HEK293 (cell line): ENCODE results near the gene DOCK1.

Experiments
- OVOL3 ChIP-seq: fragments of 450-650 bp; formaldehyde crosslinking; IDR thresholded peaks from 2 replicates; pipeline ENCODE4 v1.5.1; 2016; ENCODE audit warnings: missing biosample characterization, missing genetic modification characterization
- TSHZ1 ChIP-seq: fragments of 450-650 bp; formaldehyde crosslinking; IDR thresholded peaks from 2 replicates; pipeline ENCODE4 v1.5.1; 2016; ENCODE audit warnings: missing biosample characterization, missing genetic modification characterization, borderline replicate concordance
- ZBTB44 ChIP-seq: fragments of 450-650 bp; IDR thresholded peaks from 2 replicates; pipeline ENCODE4 v1.5.1; 2018; ENCODE audit warnings: missing biosample characterization, mild to moderate bottlenecking, missing genetic modification characterization
- ZIC2 ChIP-seq: fragments of 450-650 bp; formaldehyde crosslinking; IDR thresholded peaks from 2 replicates; pipeline ENCODE4 v1.5.1; 2016; ENCODE audit warnings: missing biosample characterization, missing genetic modification characterization
- ZNF114 ChIP-seq: fragments of 450-650 bp; formaldehyde crosslinking; IDR thresholded peaks from 2 replicates; pipeline ENCODE4 v1.5.0; 2017; ENCODE audit warnings: missing biosample characterization, missing genetic modification characterization
- ZNF280D ChIP-seq: fragments of 450-650 bp; formaldehyde crosslinking; IDR thresholded peaks from 2 replicates; pipeline ENCODE4 v1.5.1; 2016; ENCODE audit warnings: missing biosample characterization, missing genetic modification characterization
- ZNF292 ChIP-seq: fragments of 450-650 bp; formaldehyde crosslinking; IDR thresholded peaks from 2 replicates; pipeline ENCODE4 v1.5.1; 2016; ENCODE audit warnings: low read depth, missing biosample characterization, missing genetic modification characterization, borderline replicate concordance
- ZNF324 ChIP-seq: fragments of 450-650 bp; formaldehyde crosslinking; IDR thresholded peaks from 2 replicates; pipeline ENCODE4 v1.5.1; 2016; ENCODE audit warnings: missing biosample characterization, missing genetic modification characterization
- ZNF366 ChIP-seq: fragments of 450-650 bp; formaldehyde crosslinking; conservative IDR thresholded peaks from 2 replicates; pipeline ENCODE4 v1.5.1; 2016; ENCODE audit warnings: missing biosample characterization, missing genetic modification characterization
- ZNF416 ChIP-seq: fragments of 450-650 bp; formaldehyde crosslinking; IDR thresholded peaks from 2 replicates; pipeline ENCODE4 v1.5.1; 2016; ENCODE audit warnings: missing biosample characterization, missing genetic modification characterization
- ZNF501 ChIP-seq: fragments of 450-650 bp; formaldehyde crosslinking; IDR thresholded peaks from 2 replicates; pipeline ENCODE4 v1.5.1; 2016; ENCODE audit warnings: missing biosample characterization, missing genetic modification characterization
- ZNF513 ChIP-seq: fragments of 450-650 bp; IDR thresholded peaks from 2 replicates; pipeline ENCODE4 v1.5.1; 2018; ENCODE audit warnings: missing biosample characterization, missing genetic modification characterization
- ZNF596 ChIP-seq: fragments of 450-650 bp; IDR thresholded peaks from 2 replicates; pipeline ENCODE4 v1.5.0; 2018; ENCODE audit warnings: missing biosample characterization, mild to moderate bottlenecking, missing genetic modification characterization, moderate library complexity
- ZNF621 ChIP-seq: fragments of 450-650 bp; formaldehyde crosslinking; IDR thresholded peaks from 2 replicates; pipeline ENCODE4 v1.5.1; 2017; ENCODE audit warnings: missing biosample characterization, missing genetic modification characterization
- TF ChIP-seq, protein P1 (sequence below): fragments of 450-650 bp; formaldehyde crosslinking; IDR thresholded peaks from 2 replicates; pipeline ENCODE4 v1.5.1; 2016; ENCODE audit warnings: missing biosample characterization, missing genetic modification characterization

The DOCK1 gene

DNA sequence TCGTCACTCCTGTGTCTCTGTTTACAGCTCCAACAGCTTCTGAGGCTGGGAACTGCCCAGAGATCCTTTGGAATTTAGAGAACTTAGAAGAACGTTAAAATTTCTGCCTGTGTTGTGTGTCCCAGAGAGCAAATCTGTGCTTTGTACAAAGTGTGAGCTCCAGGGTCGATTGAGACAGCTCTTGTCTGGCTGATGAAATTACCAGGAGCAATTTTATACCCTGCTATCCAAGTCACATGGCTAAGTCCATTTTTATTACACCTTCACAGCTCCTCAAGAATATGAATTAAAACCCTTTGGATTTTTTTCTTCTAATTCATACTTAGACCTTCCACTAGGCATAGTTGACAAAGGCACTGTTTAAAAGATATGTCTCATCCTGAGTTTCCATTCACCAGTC is 337.7 kb downstream of the DOCK1 start (continued):
- TF ChIP-seq TSHZ1 (tag by site-specific recombination) (no peak), ZNF366 (tag by site-specific recombination) (no peak), ZNF621 (no peak), ZNF513 (no peak), ZNF416 (no peak), OVOL3 (tag by site-specific recombination) (no peak), ZBTB44 (tag by site-specific recombination) (no peak), ZNF324 (tag by site-specific recombination) (no peak), ZIC2 (tag by site-specific recombination) (no peak), ZNF114 (tag by site-specific recombination) (no peak), ZNF280D (tag by site-specific recombination) (no peak), ZNF292 (tag by site-specific recombination) (no peak), ZNF596 (no peak), ZNF501 (tag by site-specific recombination) (no peak)
- TF ChIP-seq, protein P1, sequence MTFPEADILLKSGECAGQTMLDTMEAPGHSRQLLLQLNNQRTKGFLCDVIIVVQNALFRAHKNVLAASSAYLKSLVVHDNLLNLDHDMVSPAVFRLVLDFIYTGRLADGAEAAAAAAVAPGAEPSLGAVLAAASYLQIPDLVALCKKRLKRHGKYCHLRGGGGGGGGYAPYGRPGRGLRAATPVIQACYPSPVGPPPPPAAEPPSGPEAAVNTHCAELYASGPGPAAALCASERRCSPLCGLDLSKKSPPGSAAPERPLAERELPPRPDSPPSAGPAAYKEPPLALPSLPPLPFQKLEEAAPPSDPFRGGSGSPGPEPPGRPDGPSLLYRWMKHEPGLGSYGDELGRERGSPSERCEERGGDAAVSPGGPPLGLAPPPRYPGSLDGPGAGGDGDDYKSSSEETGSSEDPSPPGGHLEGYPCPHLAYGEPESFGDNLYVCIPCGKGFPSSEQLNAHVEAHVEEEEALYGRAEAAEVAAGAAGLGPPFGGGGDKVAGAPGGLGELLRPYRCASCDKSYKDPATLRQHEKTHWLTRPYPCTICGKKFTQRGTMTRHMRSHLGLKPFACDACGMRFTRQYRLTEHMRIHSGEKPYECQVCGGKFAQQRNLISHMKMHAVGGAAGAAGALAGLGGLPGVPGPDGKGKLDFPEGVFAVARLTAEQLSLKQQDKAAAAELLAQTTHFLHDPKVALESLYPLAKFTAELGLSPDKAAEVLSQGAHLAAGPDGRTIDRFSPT = no peak
